Duodenal mucosa (tissue), 2 donors: Measurements from ENCODE around the gene EXOC4.

Experiments used
- H3K27ac ChIP-seq: one replicate; pipeline ENCODE4 v1.7.0; 2013; ENCODE audit warnings: low read depth, low read length
- H3K27me3 ChIP-seq, 2 donors: one replicate each; pipeline ENCODE4 v1.7.0; 2013; ENCODE audit warnings: low read length in 2 of 2, control low read depth in 1 of 2; ENCODE audit not compliant: insufficient read depth in 2 of 2, control insufficient read depth in 1 of 2
- H3K36me3 ChIP-seq, 2 donors: one replicate each; pipeline ENCODE4 v1.7.0; 2013; ENCODE audit warnings: low read length in 2 of 2, control low read depth in 1 of 2; ENCODE audit not compliant: insufficient read depth in 2 of 2, control insufficient read depth in 1 of 2
- H3K4me1 ChIP-seq, 2 donors: one replicate each; pipeline ENCODE4 v1.7.0; 2013; ENCODE audit warnings: low read length in 2 of 2, control low read depth in 1 of 2; ENCODE audit not compliant: insufficient read depth in 2 of 2, control insufficient read depth in 1 of 2
- H3K4me3 ChIP-seq, 2 donors: one replicate each; pipeline ENCODE4 v1.7.0; 2013; ENCODE audit warnings: low read length in 2 of 2, low read depth in 1 of 2
- H3K9ac ChIP-seq, 2 donors: one replicate each; pipeline ENCODE4 v1.7.0; 2013; ENCODE audit warnings: low read length in 2 of 2, low read depth in 1 of 2
- H3K9me3 ChIP-seq, 2 donors: one replicate each; pipeline ENCODE4 v1.7.0; 2013; ENCODE audit warnings: low read length in 2 of 2, control low read depth in 1 of 2; ENCODE audit not compliant: control insufficient read depth in 1 of 2

The EXOC4 gene

DNA sequence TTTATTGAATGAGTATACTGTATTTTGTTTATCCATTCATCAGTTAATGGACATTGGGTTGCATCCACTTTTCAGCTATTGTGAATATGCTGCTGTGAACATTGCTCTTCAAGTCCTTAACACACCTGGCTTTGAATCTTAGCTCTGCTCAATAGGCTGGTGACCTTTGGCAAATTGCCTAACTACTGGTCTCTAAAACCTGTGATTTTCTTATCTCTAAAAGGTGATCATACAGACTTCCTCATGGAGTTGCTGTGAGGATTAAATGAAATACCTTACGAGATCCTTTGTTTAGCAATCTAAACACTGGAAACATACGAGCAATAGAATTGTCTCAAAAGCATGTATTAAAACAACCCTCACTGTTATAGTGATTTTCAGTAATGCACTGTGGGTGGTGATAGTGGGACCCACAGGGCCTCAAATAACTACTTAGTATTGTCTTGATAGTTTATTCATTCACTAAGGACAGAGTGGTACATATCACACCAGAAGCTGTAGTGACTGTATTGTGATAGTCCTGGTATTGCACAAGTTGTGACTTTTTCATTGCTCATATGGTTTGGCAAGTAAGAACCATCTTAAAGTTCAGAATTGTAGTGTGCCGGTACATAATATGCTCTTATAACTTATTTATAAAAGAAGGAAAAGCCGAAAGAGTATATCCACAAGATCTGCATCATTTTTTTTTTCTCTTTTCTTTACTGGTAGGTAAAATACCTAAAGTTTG, 257.6 kb downstream of the EXOC4 start:
- no peaks in the 10 kb centered on the region for H3K27me3 ChIP-seq
- H3K4me1 ChIP-seq, result peaks cover 0 to 3% of the 10 kb centered on the region in 2 donors
- H3K27ac ChIP-seq, result no peak overlapping the region
- H3K9ac ChIP-seq, result no peak overlapping the region
- H3K36me3 ChIP-seq, result no peaks in the 10 kb centered on the region
- H3K4me3 ChIP-seq, result no peak overlapping the region
- no peaks in the 10 kb centered on the region for H3K9me3 ChIP-seq

- no peaks in the 10 kb centered on the region for H3K9me3 ChIP-seq
- H3K9ac ChIP-seq, result no peak overlapping the region
- H3K4me1 ChIP-seq, result peaks cover 0 to 3% of the 10 kb centered on the region in 2 donors
- H3K27ac ChIP-seq, result no peak overlapping the region
- H3K27me3 ChIP-seq, result no peaks in the 10 kb centered on the region
- no peaks in the 10 kb centered on the region for H3K36me3 ChIP-seq
- H3K4me3 ChIP-seq, result no peak overlapping the region
These were observed 258.4 kb downstream of the EXOC4 start for GRCh38 chr7:133511252-133511651.

GRCh38 chr7:133511708-133512107, 258.8 kb downstream of the EXOC4 start:
- H3K36me3 ChIP-seq, result no peaks in the 10 kb centered on the region
- no peaks in the 10 kb centered on the region for H3K9me3 ChIP-seq
- no peak overlapping the region for H3K4me3 ChIP-seq
- no peak overlapping the region for H3K9ac ChIP-seq
- no peak overlapping the region for H3K27ac ChIP-seq
- H3K4me1 ChIP-seq, result peaks cover 0 to 3% of the 10 kb centered on the region in 2 donors
- H3K27me3 ChIP-seq, result no peaks in the 10 kb centered on the region

GRCh38 chr7:133512560-133512959, 259.7 kb downstream of the EXOC4 start:
- no peaks in the 10 kb centered on the region for H3K9me3 ChIP-seq
- H3K27me3 ChIP-seq, result no peaks in the 10 kb centered on the region
- H3K27ac ChIP-seq, result no peak overlapping the region
- H3K36me3 ChIP-seq, result no peaks in the 10 kb centered on the region
- H3K4me3 ChIP-seq, result no peak overlapping the region
- no peak overlapping the region for H3K9ac ChIP-seq
- peaks cover 0 to 3% of the 10 kb centered on the region in 2 donors for H3K4me1 ChIP-seq

DNA sequence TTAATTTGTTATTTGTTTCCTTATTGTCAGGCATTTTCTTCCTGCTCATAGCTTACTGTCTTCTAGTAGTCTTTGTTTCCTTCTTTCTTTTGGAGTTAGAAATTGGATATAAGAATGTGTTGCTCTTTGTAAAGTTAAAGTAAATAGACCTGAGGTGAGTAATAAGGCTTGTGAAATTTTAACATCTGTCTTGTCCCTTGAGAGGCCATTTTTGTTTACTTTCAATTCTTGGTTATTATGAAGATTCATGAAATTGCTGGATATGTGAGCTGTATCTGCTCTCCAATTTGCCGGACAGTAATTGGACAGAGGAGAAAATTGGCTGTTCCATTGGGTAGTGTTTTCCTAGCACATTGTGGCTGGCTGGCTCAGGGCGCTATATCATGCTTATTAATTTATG, 260.7 kb downstream of the EXOC4 start:
- no peaks in the 10 kb centered on the region for H3K36me3 ChIP-seq
- H3K9ac ChIP-seq, result no peak overlapping the region
- H3K9me3 ChIP-seq, result no peaks in the 10 kb centered on the region
- H3K4me1 ChIP-seq, result peaks cover 0 to 3% of the 10 kb centered on the region in 2 donors
- no peak overlapping the region for H3K27ac ChIP-seq
- H3K4me3 ChIP-seq, result no peak overlapping the region
- H3K27me3 ChIP-seq, result no peaks in the 10 kb centered on the region

- Histone ChIP-seq H3K27ac (no peak overlapping the region), H3K9ac (no peak overlapping the region), H3K4me1 (peaks cover 0 to 3% of the 10 kb centered on the region in 2 donors), H3K9me3 (no peaks in the 10 kb centered on the region), H3K27me3 (no peaks in the 10 kb centered on the region), H3K4me3 (no peak overlapping the region), H3K36me3 (no peaks in the 10 kb centered on the region)
These were observed 261.7 kb downstream of the EXOC4 start for GRCh38 chr7:133514551-133514950.

- no peaks in the 10 kb centered on the region for H3K36me3 ChIP-seq
- H3K9me3 ChIP-seq, result no peaks in the 10 kb centered on the region
- H3K4me1 ChIP-seq, result no peaks in the 10 kb centered on the region
- no peak overlapping the region for H3K27ac ChIP-seq
- no peak overlapping the region for H3K4me3 ChIP-seq
- H3K27me3 ChIP-seq, result no peaks in the 10 kb centered on the region
- no peak overlapping the region for H3K9ac ChIP-seq
These were observed 264.9 kb downstream of the EXOC4 start for GRCh38 chr7:133517766-133518165.

GRCh38 chr7:133518718-133519117, 265.8 kb downstream of the EXOC4 start:
- no peaks in the 10 kb centered on the region for H3K27me3 ChIP-seq
- H3K36me3 ChIP-seq, result no peaks in the 10 kb centered on the region
- no peaks in the 10 kb centered on the region for H3K9me3 ChIP-seq
- no peaks in the 10 kb centered on the region for H3K4me1 ChIP-seq
- H3K4me3 ChIP-seq, result no peak overlapping the region
- H3K9ac ChIP-seq, result no peak overlapping the region
- H3K27ac ChIP-seq, result no peak overlapping the region

- no peaks in the 10 kb centered on the region for H3K27me3 ChIP-seq
These were observed 267.4 kb downstream of the EXOC4 start for GRCh38 chr7:133520248-133520647.

GRCh38 chr7:133522501-133522900, 269.6 kb downstream of the EXOC4 start:
- Histone ChIP-seq H3K27me3 (no peaks in the 10 kb centered on the region), H3K9me3 (no peaks in the 10 kb centered on the region), H3K9ac (no peak overlapping the region), H3K4me1 (no peaks in the 10 kb centered on the region), H3K27ac (no peak overlapping the region), H3K36me3 (no peaks in the 10 kb centered on the region), H3K4me3 (no peak overlapping the region)

More at GRCh38 chr7:133520248-133520647, 267.4 kb downstream of the EXOC4 start:
- H3K9me3 ChIP-seq, result no peaks in the 10 kb centered on the region
- H3K36me3 ChIP-seq, result no peaks in the 10 kb centered on the region
- H3K9ac ChIP-seq, result no peak overlapping the region
- H3K4me3 ChIP-seq, result no peak overlapping the region
- H3K4me1 ChIP-seq, result no peaks in the 10 kb centered on the region
- no peak overlapping the region for H3K27ac ChIP-seq
